ENCODE data around the gene RALGPS2. TPM values are rescaled to one million over a fixed set of nuclear protein-coding genes. Genes with fewer than 3 reads are reported as not detected.

RALGPS2 gene
- total RNA-seq, 5 donors from 2014 or later (not counting 1 experiment from before 2014, with no cell fraction given), result 11.2 to 17.5 (median 12.4) TPM

DNA sequence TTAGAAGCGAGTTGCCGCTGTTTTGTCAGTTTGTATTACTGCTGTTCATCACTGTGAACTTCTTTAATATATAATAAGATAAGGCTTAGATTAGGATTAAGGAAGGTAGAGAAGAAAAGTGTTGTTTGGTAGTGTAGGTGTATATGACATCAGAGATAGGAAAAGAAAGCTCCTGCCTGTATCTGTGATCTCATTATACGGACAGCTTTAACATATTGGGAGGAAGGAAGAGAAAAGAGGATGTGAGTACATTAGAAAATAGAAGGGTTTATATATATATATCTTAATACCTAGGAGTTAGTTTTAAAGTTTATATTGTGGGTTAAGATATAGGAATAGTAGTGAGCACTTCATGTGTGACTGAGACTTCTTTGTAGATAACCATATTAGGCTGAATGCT is 71.0 kb downstream of the RALGPS2 start:
- no peak for ATAC-seq (replicated peaks in 1 of 4)
- CTCF ChIA-PET, result interaction anchor here in 1 of 2 donors (0.5 kb wide), 1 partner anchor 112 kb away, joined by 6 read pairs; no protein-coding TSS in a partner anchor
- Histone ChIP-seq H3K27me3 (replicated peaks in 1 of 2; ENCODE audit: control insufficient read depth in 2 of 2, extremely low read depth in 1 of 2, insufficient read depth in 2 of 2, low read length in 1 of 2) (no peaks in the 10 kb centered on the region), H3K36me3 (ENCODE audit: control insufficient read depth in 2 of 2, extremely low read depth in 1 of 2, insufficient read depth in 1 of 2, low read length in 1 of 2) (no peaks in the 10 kb centered on the region), H3K4me1 (ENCODE audit: control insufficient read depth in 1 of 2, extremely low read depth in 1 of 2, insufficient read depth in 2 of 2, low read length in 2 of 2) (no peaks in the 10 kb centered on the region), H3K27ac (ENCODE audit: low read length) (no peak overlapping the region), H3K4me3 (ENCODE audit: control insufficient read depth in 1 of 2, extremely low read depth in 1 of 2, low read length in 1 of 2) (no peak overlapping the region), H3K9me3 (no peaks in the 10 kb centered on the region)
- Mint-ChIP-seq H3K36me3 (peaks cover 40% of the 10 kb centered on the region), H3K4me3 (no peak overlapping the region), H3K27ac (no peak overlapping the region), H3K9me3 (peaks cover 0 to 5% (median 4%) of the 10 kb centered on the region in 3 donors), H3K4me1 (no peaks in the 10 kb centered on the region), H3K27me3 (no peaks in the 10 kb centered on the region)
- no CpG with 5 or more reads among the region's 3 CpGs for WGBS (ENCODE audit: insufficient coverage)
- POLR2A ChIA-PET, result no interaction called here
- no peak for DNase-seq

DNA sequence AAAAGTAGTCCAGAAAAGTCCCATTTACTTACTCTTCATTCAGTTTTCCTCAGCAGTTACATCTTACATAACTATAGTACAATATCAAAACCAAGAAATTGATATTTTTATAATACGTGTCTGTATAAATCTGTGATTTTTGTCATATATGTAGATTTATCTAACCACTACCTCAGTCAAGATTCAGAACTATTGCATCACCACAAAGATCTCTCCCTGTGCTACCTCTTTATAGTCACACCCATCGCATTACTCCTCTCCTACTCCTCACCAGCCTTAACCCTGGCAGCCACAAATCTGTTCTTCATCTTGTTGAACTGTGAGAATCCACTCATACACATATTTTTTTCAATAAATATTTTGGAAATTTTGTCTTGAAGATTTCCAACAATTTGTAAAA is 72.5 kb downstream of the RALGPS2 start:
- H3K27ac Mint-ChIP-seq, result no peak overlapping the region
- Histone ChIP-seq H3K4me3 (ENCODE audit: control insufficient read depth in 1 of 2, extremely low read depth in 1 of 2, low read length in 1 of 2) (no peak overlapping the region), H3K9me3 (no peaks in the 10 kb centered on the region), H3K4me1 (ENCODE audit: control insufficient read depth in 1 of 2, extremely low read depth in 1 of 2, insufficient read depth in 2 of 2, low read length in 2 of 2) (no peaks in the 10 kb centered on the region), H3K36me3 (ENCODE audit: control insufficient read depth in 2 of 2, extremely low read depth in 1 of 2, insufficient read depth in 1 of 2, low read length in 1 of 2) (no peaks in the 10 kb centered on the region), H3K27me3 (replicated peaks in 1 of 2; ENCODE audit: control insufficient read depth in 2 of 2, extremely low read depth in 1 of 2, insufficient read depth in 2 of 2, low read length in 1 of 2) (no peaks in the 10 kb centered on the region), H3K27ac (ENCODE audit: low read length) (no peak overlapping the region)
- ChIA-PET POLR2A (no interaction called here), CTCF (no interaction called here)
- no peak overlapping the region for H3K4me3 Mint-ChIP-seq
- H3K36me3 Mint-ChIP-seq, result peaks cover 35% of the 10 kb centered on the region
- no peaks in the 10 kb centered on the region for H3K4me1 Mint-ChIP-seq
- ATAC-seq (replicated peaks in 1 of 4), result no peak
- no CpG with 5 or more reads among the region's 2 CpGs for WGBS (ENCODE audit: insufficient coverage)
- no peak for DNase-seq
- no peaks in the 10 kb centered on the region for H3K27me3 Mint-ChIP-seq
- H3K9me3 Mint-ChIP-seq, result peaks cover 0 to 5% (median 4%) of the 10 kb centered on the region in 3 donors

- WGBS (ENCODE audit: insufficient coverage), result no CpG with 5 or more reads among the region's 6 CpGs
These were observed 73.3 kb downstream of the RALGPS2 start for GRCh38 chr1:178798232-178798861.

DNA sequence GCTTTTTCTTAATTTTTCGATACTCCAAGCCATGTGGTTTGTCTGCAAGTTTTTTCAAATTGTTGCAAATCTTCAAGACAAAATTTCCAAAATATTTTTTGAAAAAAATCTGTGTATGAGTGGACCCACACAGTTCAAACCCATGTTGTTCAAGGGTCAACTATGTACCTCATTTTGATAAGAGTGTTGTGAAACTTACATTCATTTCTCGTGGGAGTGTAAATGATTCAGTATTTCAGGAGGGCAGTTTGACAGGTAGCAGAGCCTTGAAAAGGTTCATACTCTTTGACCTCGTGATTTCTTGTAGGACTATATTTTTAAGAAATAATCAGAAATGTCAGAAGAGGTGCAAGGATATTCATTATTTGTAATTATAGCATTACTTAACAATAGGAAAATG is 77.8 kb downstream of the RALGPS2 start:
- no CpG with 5 or more reads among the region's 3 CpGs for WGBS (ENCODE audit: insufficient coverage)

More at GRCh38 chr1:178798232-178798861, 73.3 kb downstream of the RALGPS2 start:
- Mint-ChIP-seq H3K27me3 (no peaks in the 10 kb centered on the region), H3K27ac (no peak overlapping the region), H3K4me1 (no peaks in the 10 kb centered on the region), H3K36me3 (peaks cover 35% of the 10 kb centered on the region), H3K4me3 (no peak overlapping the region), H3K9me3 (peaks cover 0 to 5% (median 4%) of the 10 kb centered on the region in 3 donors)
- no peaks in the 10 kb centered on the region for H3K9me3 ChIP-seq
- H3K4me3 ChIP-seq (ENCODE audit: control insufficient read depth in 1 of 2, extremely low read depth in 1 of 2, low read length in 1 of 2), result no peak overlapping the region
- ATAC-seq (replicated peaks in 1 of 4), result no peak
- H3K27ac ChIP-seq (ENCODE audit: low read length), result no peak overlapping the region
- ChIA-PET CTCF (no interaction called here), POLR2A (no interaction called here)
- H3K4me1 ChIP-seq (ENCODE audit: control insufficient read depth in 1 of 2, extremely low read depth in 1 of 2, insufficient read depth in 2 of 2, low read length in 2 of 2), result no peaks in the 10 kb centered on the region
- no peak for DNase-seq
- no peaks in the 10 kb centered on the region for H3K27me3 ChIP-seq (replicated peaks in 1 of 2; ENCODE audit: control insufficient read depth in 2 of 2, extremely low read depth in 1 of 2, insufficient read depth in 2 of 2, low read length in 1 of 2)
- H3K36me3 ChIP-seq (ENCODE audit: control insufficient read depth in 2 of 2, extremely low read depth in 1 of 2, insufficient read depth in 1 of 2, low read length in 1 of 2), result no peaks in the 10 kb centered on the region

GRCh38 chr1:178806665-178807300 is 81.7 kb downstream of the RALGPS2 start:
- H3K4me3 Mint-ChIP-seq, result no peak overlapping the region
- Histone ChIP-seq H3K36me3 (ENCODE audit: control insufficient read depth in 2 of 2, extremely low read depth in 1 of 2, insufficient read depth in 1 of 2, low read length in 1 of 2) (no peaks in the 10 kb centered on the region), H3K9me3 (no peaks in the 10 kb centered on the region), H3K4me3 (ENCODE audit: control insufficient read depth in 1 of 2, extremely low read depth in 1 of 2, low read length in 1 of 2) (no peak overlapping the region), H3K27ac (ENCODE audit: low read length) (no peak overlapping the region), H3K4me1 (ENCODE audit: control insufficient read depth in 1 of 2, extremely low read depth in 1 of 2, insufficient read depth in 2 of 2, low read length in 2 of 2) (no peaks in the 10 kb centered on the region), H3K27me3 (replicated peaks in 1 of 2; ENCODE audit: control insufficient read depth in 2 of 2, extremely low read depth in 1 of 2, insufficient read depth in 2 of 2, low read length in 1 of 2) (no peaks in the 10 kb centered on the region)
- H3K36me3 Mint-ChIP-seq, result peaks cover 20% of the 10 kb centered on the region
- no peak for DNase-seq
- H3K4me1 Mint-ChIP-seq, result peaks cover 0 to 2% (median 0%) of the 10 kb centered on the region in 3 donors
- ChIA-PET CTCF (no interaction called here), POLR2A (no interaction called here)
- H3K27ac Mint-ChIP-seq, result no peak overlapping the region
- WGBS (ENCODE audit: insufficient coverage), result no CpG with 5 or more reads among the region's 9 CpGs
- peaks cover 0 to 4% (median 3%) of the 10 kb centered on the region in 3 donors for H3K9me3 Mint-ChIP-seq
- no peaks in the 10 kb centered on the region for H3K27me3 Mint-ChIP-seq
- ATAC-seq (replicated peaks in 1 of 4), result no peak

More for the DNA sequence above, 77.8 kb downstream of the RALGPS2 start:
- H3K4me3 Mint-ChIP-seq, result no peak overlapping the region
- ChIA-PET CTCF (no interaction called here), POLR2A (no interaction called here)
- DNase-seq (no peak), ATAC-seq (replicated peaks in 1 of 4) (no peak)
- Histone ChIP-seq H3K4me3 (ENCODE audit: control insufficient read depth in 1 of 2, extremely low read depth in 1 of 2, low read length in 1 of 2) (no peak overlapping the region), H3K36me3 (ENCODE audit: control insufficient read depth in 2 of 2, extremely low read depth in 1 of 2, insufficient read depth in 1 of 2, low read length in 1 of 2) (no peaks in the 10 kb centered on the region), H3K4me1 (ENCODE audit: control insufficient read depth in 1 of 2, extremely low read depth in 1 of 2, insufficient read depth in 2 of 2, low read length in 2 of 2) (no peaks in the 10 kb centered on the region), H3K27ac (ENCODE audit: low read length) (no peak overlapping the region), H3K27me3 (replicated peaks in 1 of 2; ENCODE audit: control insufficient read depth in 2 of 2, extremely low read depth in 1 of 2, insufficient read depth in 2 of 2, low read length in 1 of 2) (no peaks in the 10 kb centered on the region), H3K9me3 (no peaks in the 10 kb centered on the region)
- peaks cover 3 to 8% (median 5%) of the 10 kb centered on the region in 3 donors for H3K9me3 Mint-ChIP-seq
- H3K4me1 Mint-ChIP-seq, result peaks cover 0 to 2% (median 0%) of the 10 kb centered on the region in 3 donors
- no peak overlapping the region for H3K27ac Mint-ChIP-seq
- peaks cover 21% of the 10 kb centered on the region for H3K36me3 Mint-ChIP-seq
- no peaks in the 10 kb centered on the region for H3K27me3 Mint-ChIP-seq

DNA sequence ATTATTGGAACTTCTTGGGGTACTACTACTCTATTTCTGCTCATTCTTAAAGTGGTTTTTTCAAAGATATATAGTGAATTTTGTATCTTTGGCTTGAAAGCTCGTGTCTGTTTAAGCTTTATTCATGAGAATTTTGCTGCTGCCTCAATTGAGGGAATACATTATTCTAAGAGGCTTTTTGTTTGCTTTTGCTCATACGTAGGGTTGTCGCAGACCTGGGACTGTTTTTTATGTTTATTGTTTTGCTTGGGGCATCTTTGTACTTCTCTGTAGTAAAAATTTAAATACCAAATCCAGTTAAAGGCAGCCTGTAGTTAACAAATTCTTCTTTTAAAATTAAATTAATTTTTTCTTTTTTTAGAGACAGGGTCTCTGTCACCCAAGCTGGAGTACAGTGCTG is 83.5 kb downstream of the RALGPS2 start:
- POLR2A ChIA-PET, result no interaction called here
- no peak for ATAC-seq (replicated peaks in 1 of 4)

More for the DNA sequence above, 83.5 kb downstream of the RALGPS2 start:
- no CpG with 5 or more reads among the region's 3 CpGs for WGBS (ENCODE audit: insufficient coverage)
- H3K36me3 Mint-ChIP-seq, result peaks cover 23% of the 10 kb centered on the region
- Histone ChIP-seq H3K9me3 (no peaks in the 10 kb centered on the region), H3K36me3 (ENCODE audit: control insufficient read depth in 2 of 2, extremely low read depth in 1 of 2, insufficient read depth in 1 of 2, low read length in 1 of 2) (no peaks in the 10 kb centered on the region), H3K27me3 (replicated peaks in 1 of 2; ENCODE audit: control insufficient read depth in 2 of 2, extremely low read depth in 1 of 2, insufficient read depth in 2 of 2, low read length in 1 of 2) (no peaks in the 10 kb centered on the region), H3K27ac (ENCODE audit: low read length) (no peak overlapping the region), H3K4me1 (ENCODE audit: control insufficient read depth in 1 of 2, extremely low read depth in 1 of 2, insufficient read depth in 2 of 2, low read length in 2 of 2) (no peaks in the 10 kb centered on the region), H3K4me3 (ENCODE audit: control insufficient read depth in 1 of 2, extremely low read depth in 1 of 2, low read length in 1 of 2) (no peak overlapping the region)
- CTCF ChIA-PET, result no interaction called here
- H3K4me1 Mint-ChIP-seq, result peaks cover 0 to 2% (median 0%) of the 10 kb centered on the region in 3 donors
- no peak overlapping the region for H3K4me3 Mint-ChIP-seq
- H3K27ac Mint-ChIP-seq, result no peak overlapping the region
- no peak for DNase-seq
- H3K27me3 Mint-ChIP-seq, result no peaks in the 10 kb centered on the region
- H3K9me3 Mint-ChIP-seq, result peaks cover 0 to 4% (median 3%) of the 10 kb centered on the region in 3 donors

Data from T-cell (primary cell).